Mesenteric fat pad (tissue), 1 donor: ENCODE measurements around the gene COX10. TPM values are rescaled to one million over a fixed set of nuclear protein-coding genes. Genes with fewer than 3 reads are reported as not detected.
"Not testable (repeated sequence)": the region's sequence is repeated elsewhere in the genome, so short reads cannot be mapped to it uniquely, and the experiment has no call there.

Source experiments
- DNase-seq: peaks from one replicate; pipeline ENCODE4 v3.0.0-alpha.2; 2020; ENCODE audit warnings: low spot score
- total RNA-seq: library from RNA; stranded (reverse); fragmentation: NEBNext Ultra II Directional; extraction: Animal tissue kit (Norgen Biotek cat#: 25700); gene quantifications from one replicate; pipeline ENCODE4 v1.2.1, GENCODE V29; 2021
- donor health status: DM: yes; HTN: yes; CAD: no.

COX10 gene
- total RNA-seq, 1 donor from 2014 or later, result 15.7 TPM

DNA sequence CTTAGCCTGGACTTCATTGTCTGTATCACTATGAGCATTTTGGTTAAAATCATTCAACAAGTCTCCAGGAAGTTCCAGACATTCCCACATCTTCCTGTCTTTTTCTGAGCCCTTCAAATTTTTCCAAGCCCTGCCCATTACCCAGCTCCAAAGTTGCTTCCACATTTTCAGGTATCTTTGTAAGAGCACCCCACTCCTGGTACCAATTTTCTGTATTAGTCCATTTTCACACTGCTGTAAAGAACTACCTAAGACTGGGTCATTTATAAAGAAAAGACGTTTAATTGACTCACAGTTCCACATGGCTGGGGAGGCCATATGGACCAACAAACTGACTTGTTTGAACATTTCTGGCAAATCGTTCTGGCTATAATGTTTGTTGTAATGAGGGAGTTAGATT, 100.0 kb downstream of the COX10 start:
- no peak for DNase-seq

DNA sequence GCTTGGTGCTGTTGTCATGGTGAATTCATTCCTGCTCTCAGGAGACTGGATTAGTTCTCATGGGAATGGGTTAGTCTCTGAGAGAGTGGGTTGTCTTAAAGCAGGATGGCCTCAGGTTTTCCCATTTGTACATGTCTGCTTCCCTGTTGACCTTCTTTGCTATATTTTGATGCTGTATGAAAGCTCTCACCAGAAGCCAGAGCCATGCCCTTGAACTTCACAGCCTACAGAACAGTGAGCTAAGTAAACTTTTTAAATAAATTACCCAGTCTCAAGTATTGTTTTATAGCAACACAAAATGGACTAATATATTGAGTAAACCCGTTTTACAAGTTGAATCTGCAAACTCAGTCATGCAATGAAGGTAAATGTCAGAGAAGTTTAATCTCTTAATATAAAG, 100.6 kb downstream of the COX10 start:
- no peak for DNase-seq

DNA sequence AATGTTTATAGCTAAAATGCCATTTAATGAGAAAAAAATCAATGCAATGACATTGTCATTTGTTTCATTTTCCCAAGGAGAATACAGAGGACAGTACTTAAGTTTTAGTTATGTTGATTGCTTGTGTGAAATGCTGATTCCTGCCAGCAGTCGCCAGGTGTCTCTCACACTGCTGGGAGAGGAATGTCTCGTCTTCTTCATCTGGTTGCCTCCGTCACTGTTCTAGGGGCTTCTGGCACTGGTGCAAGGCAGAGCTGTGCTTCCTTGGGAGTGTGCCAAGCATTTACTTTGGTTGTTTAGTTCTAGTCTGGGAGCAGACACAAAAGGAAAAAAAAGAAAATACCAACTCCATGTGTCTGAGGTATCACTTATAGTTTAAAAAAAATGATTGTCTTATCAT, 107.7 kb downstream of the COX10 start:
- not testable (repeated sequence) for DNase-seq

DNA sequence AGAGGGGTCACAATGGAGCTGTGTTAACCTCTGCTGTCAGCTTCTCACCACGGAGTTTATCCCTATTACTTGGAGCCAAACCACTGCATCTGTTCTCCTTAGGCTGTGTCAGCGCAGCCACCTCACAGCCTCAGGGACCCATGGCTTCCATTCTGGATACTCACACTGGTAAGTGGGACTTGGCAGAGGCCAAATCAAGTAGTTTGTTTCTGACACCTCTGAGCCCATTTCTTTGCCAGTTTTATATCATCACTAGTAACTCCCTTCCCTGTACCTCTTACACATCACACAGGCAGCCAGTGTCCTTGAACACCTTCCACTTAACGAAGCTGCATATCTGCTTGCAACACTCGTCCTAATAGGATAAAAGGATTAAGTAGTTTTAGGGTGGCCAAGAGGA, 108.5 kb downstream of the COX10 start:
- DNase-seq, result not testable (repeated sequence)

DNA sequence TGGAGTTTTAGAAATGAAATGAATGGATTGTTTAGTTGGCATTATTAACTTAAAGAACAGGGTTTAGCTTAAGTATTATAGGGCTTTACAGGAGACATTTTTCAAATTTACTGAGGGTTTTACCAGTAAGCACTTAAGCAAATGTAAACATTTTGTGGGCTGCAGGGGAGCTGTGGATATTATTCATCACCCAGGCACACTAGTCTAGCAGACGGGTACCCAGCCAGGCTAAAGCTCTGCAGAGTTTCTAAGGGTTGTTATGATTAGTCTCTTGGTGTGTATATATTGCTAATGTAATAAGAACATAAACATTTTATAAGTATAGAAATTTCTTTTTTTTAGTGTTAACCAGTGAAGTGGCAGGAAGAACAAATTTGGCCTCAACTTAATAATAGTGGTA, 110.6 kb downstream of the COX10 start:
- DNase-seq, result not testable (repeated sequence)

DNA sequence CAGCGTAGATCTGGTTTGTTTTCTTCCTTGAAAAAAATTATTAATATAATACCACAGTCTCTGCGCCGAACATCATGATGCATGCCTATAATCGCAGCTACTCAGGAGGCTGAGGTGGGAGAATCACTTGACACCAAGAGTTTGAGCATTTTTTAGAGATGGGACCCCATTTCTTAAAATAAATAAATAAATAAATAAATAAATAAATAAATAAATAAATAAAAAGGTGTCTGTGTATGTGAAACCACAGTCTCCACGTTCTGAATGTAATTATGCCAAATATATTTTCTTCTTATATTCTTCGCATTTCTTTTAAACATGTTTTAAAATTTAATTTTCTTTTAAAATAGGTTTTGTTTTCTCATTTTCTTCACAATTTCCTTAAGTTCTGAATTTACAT, 112.8 kb downstream of the COX10 start:
- not testable (repeated sequence) for DNase-seq

DNA sequence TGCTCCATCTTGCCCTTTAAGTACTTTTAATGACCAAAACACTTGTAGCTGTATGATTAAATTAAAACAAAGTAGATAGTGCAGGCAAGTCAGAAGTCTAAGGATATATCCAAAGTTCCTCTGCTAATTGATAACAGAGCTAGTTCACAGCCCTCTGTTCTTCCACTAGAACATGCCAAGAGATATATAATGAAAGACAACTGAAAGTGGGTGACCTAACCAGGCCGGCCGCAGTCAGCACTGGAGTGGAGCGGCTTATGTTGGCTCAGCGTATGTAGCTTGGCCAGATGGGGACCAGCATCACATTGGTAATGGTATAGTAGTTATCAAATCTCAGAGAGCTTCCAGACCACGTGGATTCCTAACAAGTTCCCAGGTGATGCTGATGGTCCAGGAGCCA, 115.2 kb downstream of the COX10 start:
- DNase-seq, result not testable (repeated sequence)

DNA sequence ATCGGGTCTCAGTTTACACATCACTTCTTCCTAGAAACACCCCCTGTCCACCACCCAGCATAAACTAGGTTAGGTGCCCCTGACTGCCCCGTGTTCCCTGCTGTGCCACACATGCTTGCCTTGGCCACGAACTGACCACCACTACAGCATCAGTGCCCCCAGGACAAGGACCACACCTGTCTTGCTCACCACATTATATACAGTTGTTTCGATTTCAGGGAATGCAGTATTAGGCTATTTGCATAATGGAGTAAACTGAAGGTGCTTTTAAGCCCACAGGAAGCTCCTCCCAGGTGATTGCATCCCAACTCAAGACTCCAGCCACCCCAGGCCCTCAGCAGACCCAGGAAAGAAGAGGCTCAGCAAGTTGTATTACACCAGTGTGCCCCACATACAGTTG, 117.1 kb downstream of the COX10 start:
- not testable (repeated sequence) for DNase-seq

DNA sequence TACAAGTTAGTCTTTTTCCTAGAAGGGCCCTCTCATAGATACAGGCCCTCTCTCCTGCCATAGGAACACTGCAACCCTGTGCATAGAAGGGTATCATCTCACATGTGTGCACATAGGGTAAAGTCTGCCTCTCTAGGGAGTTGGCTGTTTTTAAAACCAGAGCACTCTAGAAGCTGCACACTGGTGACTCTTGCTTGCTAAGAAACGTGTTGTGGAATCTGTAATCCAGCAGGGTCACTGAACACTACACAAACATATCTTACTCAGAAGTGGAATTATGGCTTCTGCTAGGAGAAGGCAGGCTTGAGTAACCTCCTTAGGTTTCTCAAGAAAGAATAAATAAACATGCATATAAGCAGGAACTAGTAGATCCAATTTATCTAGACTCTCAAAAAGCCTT, 121.5 kb downstream of the COX10 start:
- not testable (repeated sequence) for DNase-seq

DNA sequence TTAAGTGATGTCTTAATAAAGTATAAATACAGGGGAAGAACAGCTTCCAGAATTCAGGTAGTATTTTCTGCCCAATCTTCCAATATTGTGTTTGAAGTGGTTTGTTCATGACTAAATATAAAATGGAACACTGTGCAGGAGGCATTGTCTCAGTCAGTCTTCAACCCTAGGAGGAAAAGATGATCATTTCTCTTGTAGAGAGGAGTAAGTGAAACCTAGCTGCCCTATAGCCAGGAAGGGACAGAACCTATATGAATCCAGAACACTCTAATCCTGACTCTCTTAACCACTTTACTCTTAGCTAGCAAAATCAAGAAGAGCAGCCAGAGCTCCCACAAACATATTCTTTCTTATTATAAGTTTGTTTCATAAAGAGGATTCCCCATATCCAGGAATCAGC, 122.2 kb downstream of the COX10 start:
- DNase-seq, result not testable (repeated sequence)

DNA sequence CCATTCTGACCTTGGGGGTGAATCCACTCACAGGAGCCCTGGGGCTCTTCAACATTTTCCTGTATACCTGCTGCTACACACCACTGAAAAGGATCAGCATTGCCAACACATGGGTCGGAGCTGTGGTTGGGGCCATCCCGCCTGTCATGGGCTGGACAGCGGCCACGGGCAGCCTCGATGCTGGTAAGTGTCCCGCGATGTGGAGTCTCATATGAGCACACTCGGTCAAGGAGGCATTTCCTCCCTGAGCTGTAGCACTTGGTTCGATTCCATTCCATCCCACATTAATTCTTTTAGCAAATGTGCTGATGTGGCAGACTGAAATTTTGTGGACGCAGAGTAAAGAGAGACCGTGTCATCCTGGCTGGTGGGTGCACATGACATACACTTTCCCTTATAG, 122.7 kb downstream of the COX10 start:
- DNase-seq, result not testable (repeated sequence)

DNA sequence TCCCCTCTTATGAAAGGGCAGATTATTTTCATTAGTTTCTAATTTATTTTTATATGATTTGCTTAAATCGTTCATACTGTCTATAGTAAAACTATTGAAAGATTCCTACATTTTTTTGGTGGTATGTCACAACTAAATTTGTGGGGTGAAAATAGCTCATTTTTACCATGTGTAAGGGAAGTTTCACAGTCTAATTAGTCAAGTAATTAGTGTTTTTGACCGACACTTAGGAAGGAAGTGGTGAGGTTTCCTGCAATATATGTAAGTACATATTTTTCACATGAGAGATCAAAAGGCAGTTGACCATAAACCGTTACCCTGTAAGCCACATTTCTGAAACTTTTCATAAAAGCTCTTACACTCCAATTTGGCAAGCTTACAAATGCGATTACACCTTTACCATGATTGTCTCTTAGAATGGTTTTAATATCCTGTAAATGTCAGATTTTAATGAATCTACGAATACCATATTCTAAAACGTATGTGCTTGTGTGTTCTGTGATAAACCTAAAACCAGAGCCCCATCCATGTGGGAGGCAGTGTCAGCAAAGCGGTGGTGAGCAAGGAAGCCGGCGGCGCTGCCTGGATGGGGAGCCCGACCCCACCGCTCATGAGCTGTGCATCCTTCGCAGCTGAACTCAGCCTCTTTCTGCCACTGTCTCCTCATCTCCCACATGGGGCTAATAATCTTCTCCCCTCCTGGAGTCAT, 123.5 kb downstream of the COX10 start:
- DNase-seq, result not testable (repeated sequence)

DNA sequence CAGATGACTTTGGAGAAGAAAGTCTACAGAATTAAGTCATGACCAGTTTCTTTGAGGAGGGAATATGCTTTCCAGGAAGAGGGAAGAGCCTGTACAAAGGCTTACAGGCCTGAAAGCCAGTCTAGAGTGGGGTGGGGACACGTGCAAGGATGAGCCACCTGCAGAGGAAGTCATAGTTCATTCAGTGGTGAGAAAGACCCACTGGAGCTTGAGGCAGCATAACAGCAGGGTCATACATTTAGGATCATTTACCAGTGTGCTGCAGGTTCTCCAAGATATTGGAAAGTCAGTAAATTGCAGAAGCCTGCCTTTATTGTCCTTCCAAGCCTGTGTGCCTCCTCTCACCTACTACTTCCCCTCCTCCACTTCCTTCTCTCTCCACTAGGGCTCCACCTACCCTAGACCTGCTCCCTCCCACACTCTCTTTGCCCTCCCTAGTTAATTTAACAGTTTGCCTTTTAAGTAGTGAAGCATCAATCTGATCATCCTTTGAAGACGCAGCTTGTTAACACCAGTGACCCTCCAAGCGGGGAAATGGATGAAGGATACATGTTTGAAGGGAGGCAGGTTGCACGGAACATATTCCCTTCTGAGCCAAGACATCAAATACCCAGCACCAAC, 127.2 kb downstream of the COX10 start:
- DNase-seq, result no peak

DNA sequence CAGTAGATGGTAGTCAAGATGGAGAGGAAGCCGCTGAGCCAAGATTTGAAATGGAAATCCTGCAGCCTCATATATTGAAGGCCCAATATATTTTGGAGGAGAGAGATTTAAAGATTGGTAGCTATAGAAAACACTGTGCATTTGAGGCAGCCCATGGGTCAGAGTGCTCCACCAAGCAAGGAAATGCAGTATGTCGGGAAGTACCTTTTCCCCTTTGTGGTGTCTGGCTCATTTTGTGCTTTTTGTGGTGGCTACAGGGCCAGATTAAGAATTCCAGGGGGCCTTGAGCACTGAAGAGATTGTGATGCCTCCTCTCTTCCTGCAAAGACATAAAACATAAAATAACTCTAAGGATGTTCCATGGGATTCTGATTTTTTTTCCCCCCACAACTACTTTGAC, 127.8 kb downstream of the COX10 start:
- DNase-seq, result no peak

DNA sequence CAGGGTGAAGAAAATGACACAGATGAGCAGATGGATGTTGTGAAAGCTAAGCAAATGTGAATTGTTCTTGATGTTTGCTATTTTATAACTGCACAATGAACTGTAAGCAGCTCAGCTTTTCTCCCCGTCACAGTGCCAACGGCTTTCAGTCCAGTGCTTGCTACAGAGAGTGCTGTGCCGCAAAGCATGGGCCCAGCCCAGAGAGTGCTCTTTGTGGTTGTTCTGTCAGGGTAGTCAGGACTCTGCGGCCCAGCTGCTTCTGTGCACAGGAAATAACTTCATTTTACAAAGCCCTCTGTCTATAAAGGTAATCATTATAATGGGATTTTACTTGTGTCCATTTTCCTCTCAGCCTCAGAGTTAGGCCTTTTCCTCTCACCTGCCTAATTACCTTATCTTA, 128.3 kb downstream of the COX10 start:
- DNase-seq, result no peak

DNA sequence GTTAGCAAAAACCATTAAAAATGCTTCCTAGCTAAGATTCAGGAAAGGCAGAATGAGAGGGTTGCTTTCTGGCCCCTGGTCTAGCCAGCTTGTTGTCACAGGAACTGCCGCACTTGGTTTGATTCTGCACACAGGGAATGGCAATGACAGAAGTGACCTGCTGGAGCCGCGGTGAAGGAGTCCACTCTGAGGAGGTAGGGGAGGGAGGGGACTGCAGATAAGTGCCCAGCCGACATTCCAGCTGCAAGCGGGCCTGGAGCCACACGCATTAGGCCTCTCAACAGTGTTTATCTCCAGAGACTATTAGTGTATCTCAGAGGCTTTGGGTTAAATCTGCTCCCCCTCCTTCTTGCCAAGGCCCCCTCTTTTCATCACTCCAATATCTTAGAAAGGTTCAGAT, 128.7 kb downstream of the COX10 start:
- no peak for DNase-seq

DNA sequence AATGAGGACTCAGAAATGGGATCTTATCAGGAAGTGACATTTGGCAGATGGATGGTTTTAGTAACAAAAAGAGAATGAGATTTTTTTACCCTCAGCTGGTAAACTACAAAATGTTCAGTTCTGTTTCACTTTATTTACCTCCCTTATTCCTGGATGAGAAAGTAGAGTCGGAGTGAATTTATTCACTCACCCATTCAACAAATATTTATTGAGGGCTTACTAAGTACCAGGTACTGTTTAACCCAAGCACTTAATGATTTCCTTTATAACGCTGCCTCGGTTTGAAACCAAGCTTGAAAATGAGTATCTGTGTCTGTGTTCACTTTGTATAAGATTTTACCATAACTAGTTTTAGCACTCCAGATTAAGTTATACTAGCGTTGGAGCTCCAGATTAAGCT, 129.3 kb downstream of the COX10 start:
- no peak for DNase-seq

DNA sequence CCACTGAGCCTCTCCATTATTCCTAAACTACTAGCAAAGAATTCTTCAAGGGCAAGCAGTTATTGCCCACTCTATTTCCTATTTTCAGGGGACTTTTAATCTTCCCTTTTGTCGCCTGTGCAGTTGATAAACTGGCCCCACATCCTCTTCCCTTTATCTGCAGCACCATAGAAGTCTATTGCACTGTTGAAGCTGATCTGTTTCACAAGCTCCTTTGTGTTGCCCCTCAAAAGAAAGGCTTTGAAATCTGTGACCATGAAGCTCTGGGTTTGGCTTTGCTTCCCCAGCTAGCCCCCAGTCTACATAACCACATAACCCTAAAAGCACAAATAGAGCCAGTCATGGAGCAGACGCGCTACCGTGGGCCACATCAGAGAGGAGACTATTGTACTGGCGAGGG, 130.3 kb downstream of the COX10 start:
- DNase-seq, result no peak

DNA sequence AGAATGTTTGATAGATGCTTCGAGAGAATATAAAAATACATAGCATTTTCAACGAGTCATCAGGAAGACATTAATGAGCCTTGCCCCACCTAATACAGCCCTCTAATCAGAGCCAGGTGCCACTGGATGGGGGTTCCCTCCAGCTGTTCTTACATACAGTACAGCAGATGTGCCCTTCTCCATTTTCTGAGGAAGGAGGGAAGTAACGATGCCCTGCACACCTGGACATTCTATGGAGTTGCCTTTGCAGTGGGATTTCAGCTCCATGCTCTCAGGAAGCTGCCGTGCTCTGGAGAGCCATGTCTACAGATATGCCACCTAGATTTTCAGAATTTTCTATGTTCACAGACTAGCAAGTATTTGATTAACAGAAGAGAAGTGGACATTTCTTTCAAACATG, 131.1 kb downstream of the COX10 start:
- no peak for DNase-seq

DNA sequence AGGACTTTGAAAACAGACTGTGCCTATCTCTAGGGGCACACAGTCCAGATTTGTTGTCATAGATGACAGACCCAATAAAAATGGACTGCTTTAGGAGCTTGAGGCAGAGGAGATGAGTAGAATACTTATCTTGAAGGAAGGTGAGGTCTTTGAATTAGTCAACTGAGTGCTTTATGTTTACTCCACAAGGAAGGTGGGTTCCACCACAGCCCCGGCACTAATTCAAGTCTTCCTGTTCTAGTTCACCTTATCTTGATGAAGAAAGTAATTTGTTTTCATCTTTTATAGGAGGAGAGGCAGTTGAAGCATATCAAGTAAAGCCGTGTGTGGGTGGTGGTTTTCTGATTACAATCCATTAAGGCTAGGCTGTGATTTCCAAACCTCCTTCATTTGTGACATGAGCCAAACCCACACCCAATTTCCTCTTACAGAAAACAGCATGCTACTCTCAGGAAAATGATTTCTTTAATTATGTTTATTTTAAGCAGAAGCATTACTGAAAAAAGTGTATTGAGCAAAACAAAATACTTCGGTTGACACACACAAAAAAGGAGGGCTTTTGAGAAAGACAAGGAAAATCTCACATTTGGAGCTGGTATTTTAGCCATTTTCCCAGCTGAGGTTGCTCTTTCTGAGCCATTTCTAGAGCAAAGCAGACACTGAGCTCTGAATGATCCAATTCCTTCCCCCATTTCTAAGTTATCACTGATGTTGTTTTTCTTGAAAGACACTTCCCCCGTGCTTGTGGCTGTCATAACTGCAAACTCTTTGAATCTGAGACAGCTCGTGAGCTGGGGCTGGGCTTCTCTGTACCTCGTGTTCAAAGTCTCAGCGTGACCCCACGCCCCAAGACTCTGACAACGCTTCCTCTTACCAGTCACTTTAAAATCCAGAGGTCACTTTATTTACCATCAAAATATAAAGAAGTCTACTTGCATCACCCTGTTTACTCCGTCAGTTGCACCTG, 132.0 kb downstream of the COX10 start:
- DNase-seq, result no peak

DNA sequence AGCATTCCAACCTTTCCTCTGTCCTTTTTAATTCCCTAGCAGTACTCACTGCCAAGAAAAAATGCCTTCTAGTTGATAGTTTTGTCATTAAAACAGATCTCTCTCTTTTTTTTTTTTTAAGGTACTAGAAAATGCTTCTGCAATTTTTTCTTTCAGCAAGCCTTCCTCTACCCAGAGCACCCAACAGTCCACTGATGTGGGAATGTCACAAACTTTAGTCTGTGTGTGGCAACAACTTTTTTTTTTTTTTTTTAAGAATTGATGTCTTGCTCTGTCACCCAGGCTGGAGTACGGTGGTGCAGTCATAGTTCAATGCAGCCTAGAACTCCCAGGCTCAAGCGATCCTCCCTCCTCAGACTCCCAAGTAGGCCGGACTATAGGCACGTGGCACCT, 132.7 kb downstream of the COX10 start:
- no peak for DNase-seq
